HCT116 (cell line): Measurements from ENCODE around the gene SFTPB. TPM values are rescaled to one million over a fixed set of nuclear protein-coding genes. Genes with fewer than 3 reads are reported as not detected.

Experiments
- ATAC-seq: fragments of 200-7000 bp; cut with Tn5 transposase; 2 replicates; pipeline ENCODE4 v1.9.1; 2020; ENCODE audit warnings: mild to moderate bottlenecking, moderate library complexity
- BruUV-seq: library from RNA; stranded (reverse); fragments of 400-500 nt; replicated peaks from 2 replicates; lab custom pipeline; 2021; lab: Mats Ljungman, UMichigan
- CTCF ChIA-PET: fragments of 300-600 bp; sonication (Branson Sonifier 250); formaldehyde crosslinking; loops from one replicate; lab custom pipeline; 2021; ENCODE audit warnings: antibody characterized with exemption; lab: Charles Lee
- POLR2A ChIA-PET: fragments of 300-600, 350-600 bp; sonication (Branson Sonifier 250); formaldehyde crosslinking; loops from one replicate; lab custom pipeline; 2021; ENCODE audit warnings: antibody characterized with exemption; lab: Charles Lee
- RAD21 ChIA-PET, 2 experiments: fragments of 300-600 bp; sonication (Branson Sonifier 250); formaldehyde crosslinking; loops; one replicate each; lab custom pipeline; 2023; ENCODE audit warnings: low total read pairs in 2 of 2; ENCODE audit not compliant: uncharacterized antibody in 2 of 2, unreplicated experiment in 2 of 2, low non-redundant PET in 1 of 2; lab: Charles Lee
- DNase-seq: peaks from one replicate; pipeline ENCODE4 v3.0.0-alpha.2; 2010; ENCODE audit warnings: low read depth, low spot score
- H2AFZ ChIP-seq: fragments of 200-600 bp; shearing (Covaris generic), sonication (generic); 2 replicates; pipeline ENCODE4 v1.6.1; 2017; ENCODE audit warnings: low read depth, mixed run types, mixed read lengths, antibody characterized with exemption, low read length; ENCODE audit not compliant: poor library complexity, severe bottlenecking
- H3K27ac ChIP-seq: 2 replicates; pipeline ENCODE4 v1.5.1; 2012; ENCODE audit warnings: low read depth, low read length
- H3K27me3 ChIP-seq: fragments of 200-600 bp; sonication (generic); 2 replicates; pipeline ENCODE4 v1.6.1; 2016; ENCODE audit warnings: mixed run types, low read length, mixed read lengths; ENCODE audit not compliant: insufficient read depth
- H3K36me3 ChIP-seq, 2 experiments: fragments of 200-500 bp in 1 of 2; fragments of 200-600 bp in 1 of 2; sonication (Bioruptor generic) in 1 of 2; sonication (generic) in 1 of 2; 2 replicates each; pipeline versions ENCODE4 v1.5.1 to v1.6.1; 2014 to 2016; ENCODE audit warnings: low read length in 2 of 2, inconsistent platforms in 1 of 2, mixed read lengths in 1 of 2, mixed run types in 1 of 2; ENCODE audit not compliant: insufficient read depth in 2 of 2, control insufficient read depth in 1 of 2
- H3K4me1 ChIP-seq, 2 experiments: fragments of 200-600 bp in 1 of 2; sonication (generic) in 1 of 2; 2 replicates each; pipeline versions ENCODE4 v1.5.1 to v1.6.1; 2012 to 2017; ENCODE audit warnings: low read length in 2 of 2, inconsistent platforms in 1 of 2, mild to moderate bottlenecking in 1 of 2, mixed read lengths in 1 of 2, mixed run types in 1 of 2, moderate library complexity in 1 of 2; ENCODE audit not compliant: insufficient read depth in 2 of 2, control insufficient read depth in 1 of 2
- H3K4me2 ChIP-seq: fragments of 200-600 bp; sonication (generic); 2 replicates; pipeline ENCODE4 v1.6.1; 2017; ENCODE audit warnings: mixed run types, low read length, mixed read lengths
- H3K4me3 ChIP-seq, 2 experiments: fragments of 200-600 bp in 1 of 2; sonication (generic) in 1 of 2; replicated peaks in 1 of 2; 2 replicates each; pipeline ENCODE4 v1.5.1; 2011 to 2016; ENCODE audit warnings: low read length in 2 of 2, control low read depth in 1 of 2, low read depth in 1 of 2, mild to moderate bottlenecking in 1 of 2, mixed read lengths in 1 of 2, mixed run types in 1 of 2
- H3K79me2 ChIP-seq: fragments of 200-600 bp; sonication (generic); 2 replicates; pipeline ENCODE4 v1.6.1; 2017; ENCODE audit warnings: mild to moderate bottlenecking, mixed run types, low read length, moderate library complexity, mixed read lengths; ENCODE audit not compliant: insufficient read depth
- H3K9ac ChIP-seq: fragments of 200-600 bp; sonication (generic); 2 replicates; pipeline ENCODE4 v1.6.1; 2016; ENCODE audit warnings: low read length, mixed read lengths
- H3K9me2 ChIP-seq: fragments of 200-600 bp; sonication (generic), shearing (Covaris generic); 2 replicates; pipeline ENCODE4 v1.6.1; 2017; ENCODE audit warnings: mixed run types, mild to moderate bottlenecking, moderate library complexity; ENCODE audit not compliant: insufficient read depth
- H3K9me3 ChIP-seq, 2 experiments: fragments of 200-500 bp in 1 of 2; fragments of 200-600 bp in 1 of 2; sonication (Bioruptor generic) in 1 of 2; sonication (generic) in 1 of 2; 2 replicates each; pipeline ENCODE4 v1.6.1; 2014 to 2017; ENCODE audit warnings: low read length in 2 of 2, mixed read lengths in 2 of 2, inconsistent platforms in 1 of 2, low read depth in 1 of 2, mild to moderate bottlenecking in 1 of 2, mixed run types in 1 of 2, moderate library complexity in 1 of 2; ENCODE audit not compliant: control insufficient read depth in 1 of 2, insufficient read depth in 1 of 2
- H4K20me1 ChIP-seq: fragments of 200-600 bp; sonication (generic), shearing (Covaris generic); 2 replicates; pipeline ENCODE4 v1.6.1; 2017; ENCODE audit warnings: mixed run types, mild to moderate bottlenecking, moderate library complexity; ENCODE audit not compliant: insufficient read depth
- CBX3 ChIP-seq: IDR thresholded peaks from 2 replicates; pipeline ENCODE4 v1.6.1; 2012; ENCODE audit warnings: low read depth
- EGR1 ChIP-seq: IDR thresholded peaks from 2 replicates; pipeline ENCODE4 v1.6.1; 2012; ENCODE audit warnings: low read depth
- ELF1 ChIP-seq: IDR thresholded peaks from 2 replicates; pipeline ENCODE4 v1.6.1; 2012; ENCODE audit warnings: low read depth, borderline replicate concordance
- EZH2 ChIP-seq: fragments of 200-600 bp; sonication (generic); IDR thresholded peaks from 2 replicates; pipeline ENCODE4 v1.6.1; 2017; ENCODE audit warnings: antibody characterized with exemption, mixed run types
- EZH2phosphoT487 ChIP-seq: fragments of 200-600 bp; IDR thresholded peaks from 2 replicates; pipeline ENCODE4 v1.6.1; 2018; ENCODE audit warnings: antibody characterized with exemption, borderline replicate concordance
- FOSL1 ChIP-seq: IDR thresholded peaks from 2 replicates; pipeline ENCODE4 v1.6.1; 2012; ENCODE audit warnings: low read depth
- JUND ChIP-seq: IDR thresholded peaks from 2 replicates; pipeline ENCODE4 v1.6.1; 2012
- POLR2A ChIP-seq: IDR thresholded peaks from 2 replicates; pipeline ENCODE4 v1.7.0; 2011; ENCODE audit warnings: borderline replicate concordance; ENCODE audit not compliant: insufficient read depth, insufficient read length; ENCODE audit errors: extremely low read depth
- SIN3A ChIP-seq: IDR thresholded peaks from 2 replicates; pipeline ENCODE4 v1.6.1; 2012; ENCODE audit warnings: low read depth
- ZNF274 ChIP-seq: fragments of 200-500 bp; sonication (Bioruptor generic); IDR thresholded peaks from 2 replicates; pipeline ENCODE4 v1.6.1; 2014; ENCODE audit warnings: mild to moderate bottlenecking, low read depth, low read length, inconsistent platforms
- intact Hi-C: fragments of 100-400 bp; cut with micrococcal nuclease; formaldehyde crosslinking; loops from 2 replicates; pipeline ENCODE4 v1.10.0; 2022
- total RNA-seq: library from RNA; stranded (reverse); gene quantifications from one replicate; pipeline ENCODE4 v1.2.1, GENCODE V29; 2021; ENCODE audit not compliant: unreplicated experiment
- TF ChIP-seq, protein P1 (sequence below): IDR thresholded peaks from 2 replicates; pipeline ENCODE4 v1.6.1; 2012; ENCODE audit warnings: low read depth
- TF ChIP-seq, protein P2 (sequence below): IDR thresholded peaks from 2 replicates; pipeline ENCODE4 v1.6.1; 2012

The SFTPB gene
- total RNA-seq, 1 experiment from 2014 or later: 13.3 TPM

DNA sequence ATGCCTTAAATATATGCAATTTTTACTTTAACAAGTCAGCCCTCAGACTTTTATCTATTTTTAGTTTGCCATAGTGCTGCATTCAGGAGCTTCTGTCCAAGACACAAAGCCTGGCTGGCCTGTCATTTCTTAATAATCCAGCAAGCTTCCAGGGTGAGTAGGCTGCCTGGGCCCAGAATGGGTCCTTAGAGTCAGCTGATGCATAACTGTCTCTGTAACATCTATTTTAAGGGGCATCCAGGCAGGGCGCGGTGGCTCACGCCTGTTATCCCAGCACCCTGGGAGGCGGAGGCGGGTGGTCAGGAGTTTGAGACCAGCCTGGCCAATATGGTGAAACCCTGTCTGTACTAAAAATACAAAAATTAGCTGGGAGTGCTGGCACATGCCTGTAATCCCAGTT is 14.4 kb upstream of the SFTPB start (continued):
- TF ChIP-seq EZH2 (no peak), POLR2A (no peak), ZNF274 (no peak), EZH2phosphoT487 (no peak), SIN3A (no peak), CBX3 (no peak), FOSL1 (no peak), JUND (no peak)
- TF ChIP-seq, protein P1, sequence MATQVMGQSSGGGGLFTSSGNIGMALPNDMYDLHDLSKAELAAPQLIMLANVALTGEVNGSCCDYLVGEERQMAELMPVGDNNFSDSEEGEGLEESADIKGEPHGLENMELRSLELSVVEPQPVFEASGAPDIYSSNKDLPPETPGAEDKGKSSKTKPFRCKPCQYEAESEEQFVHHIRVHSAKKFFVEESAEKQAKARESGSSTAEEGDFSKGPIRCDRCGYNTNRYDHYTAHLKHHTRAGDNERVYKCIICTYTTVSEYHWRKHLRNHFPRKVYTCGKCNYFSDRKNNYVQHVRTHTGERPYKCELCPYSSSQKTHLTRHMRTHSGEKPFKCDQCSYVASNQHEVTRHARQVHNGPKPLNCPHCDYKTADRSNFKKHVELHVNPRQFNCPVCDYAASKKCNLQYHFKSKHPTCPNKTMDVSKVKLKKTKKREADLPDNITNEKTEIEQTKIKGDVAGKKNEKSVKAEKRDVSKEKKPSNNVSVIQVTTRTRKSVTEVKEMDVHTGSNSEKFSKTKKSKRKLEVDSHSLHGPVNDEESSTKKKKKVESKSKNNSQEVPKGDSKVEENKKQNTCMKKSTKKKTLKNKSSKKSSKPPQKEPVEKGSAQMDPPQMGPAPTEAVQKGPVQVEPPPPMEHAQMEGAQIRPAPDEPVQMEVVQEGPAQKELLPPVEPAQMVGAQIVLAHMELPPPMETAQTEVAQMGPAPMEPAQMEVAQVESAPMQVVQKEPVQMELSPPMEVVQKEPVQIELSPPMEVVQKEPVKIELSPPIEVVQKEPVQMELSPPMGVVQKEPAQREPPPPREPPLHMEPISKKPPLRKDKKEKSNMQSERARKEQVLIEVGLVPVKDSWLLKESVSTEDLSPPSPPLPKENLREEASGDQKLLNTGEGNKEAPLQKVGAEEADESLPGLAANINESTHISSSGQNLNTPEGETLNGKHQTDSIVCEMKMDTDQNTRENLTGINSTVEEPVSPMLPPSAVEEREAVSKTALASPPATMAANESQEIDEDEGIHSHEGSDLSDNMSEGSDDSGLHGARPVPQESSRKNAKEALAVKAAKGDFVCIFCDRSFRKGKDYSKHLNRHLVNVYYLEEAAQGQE: no peak
- TF ChIP-seq, protein P2, sequence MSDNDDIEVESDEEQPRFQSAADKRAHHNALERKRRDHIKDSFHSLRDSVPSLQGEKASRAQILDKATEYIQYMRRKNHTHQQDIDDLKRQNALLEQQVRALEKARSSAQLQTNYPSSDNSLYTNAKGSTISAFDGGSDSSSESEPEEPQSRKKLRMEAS: no peak

DNA sequence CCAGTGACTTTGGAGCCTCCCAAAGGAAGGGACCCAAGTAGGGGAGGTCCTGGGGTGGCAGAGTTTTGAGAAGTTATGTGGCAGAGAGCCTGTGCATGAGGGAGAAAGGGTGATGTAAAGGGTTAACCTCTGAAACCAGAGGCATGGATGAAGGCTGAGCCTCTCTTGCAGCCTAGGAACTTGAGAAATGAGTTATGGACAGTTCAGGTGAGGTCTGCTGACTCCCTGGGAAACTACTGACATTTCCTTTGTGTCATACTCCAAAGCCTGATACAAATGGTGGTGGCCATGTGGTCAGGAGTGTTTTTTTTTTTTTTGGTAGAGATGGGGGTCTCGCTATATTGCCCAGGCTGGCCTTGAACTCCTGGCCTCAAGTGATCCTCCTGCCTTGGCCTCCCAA is 13.8 kb upstream of the SFTPB start:
- H4K20me1 ChIP-seq: no peaks in the 10 kb centered on the region
- RAD21 ChIA-PET: no interaction called here
- CTCF ChIA-PET: interaction anchor here (4.1 kb wide), 1 partner anchor 24 kb away, joined by 33 read pairs; no protein-coding TSS in a partner anchor
- H3K9me2 ChIP-seq: no peaks in the 10 kb centered on the region
- no peak overlapping the region for H3K27ac ChIP-seq
- H3K4me3 ChIP-seq: no peak overlapping the region
- ATAC-seq (no peak), DNase-seq (no peak)
- BruUV-seq: no TSS peak
- peaks cover 13 to 32% of the 10 kb centered on the region in 2 experiments for H3K4me1 ChIP-seq
- no peaks in the 10 kb centered on the region for H3K79me2 ChIP-seq
- no peak for TF ChIP-seq ELF1
- TF ChIP-seq EGR1: 0 out of 2 replicates have a peak, but pooled peaks have one; percentile 3
- TF ChIP-seq, all 23 proteins: peak for 1
- H3K27me3 ChIP-seq: no peaks in the 10 kb centered on the region
- no peak overlapping the region for H3K9ac ChIP-seq
- POLR2A ChIA-PET: interaction anchor here (0.9 kb wide), 1 partner anchor 26 kb away, joined by 3 read pairs; no protein-coding TSS in a partner anchor
- peak overlapping the region; percentile 51 for H3K4me2 ChIP-seq
- H3K9me3 ChIP-seq: no peaks in the 10 kb centered on the region
- H3K36me3 ChIP-seq: no peaks in the 10 kb centered on the region
- H2AFZ ChIP-seq: no peak overlapping the region
- intact Hi-C loops: no loop called here
